ENCODE results near the gene C1orf226.

C1orf226 gene

GRCh38 chr1:162406811-162407210 is 25.3 kb downstream of the C1orf226 start:
- Histone ChIP-seq H3K27me3 (ENCODE audit: control insufficient read depth, insufficient read depth, low read length) (no peaks in the 10 kb centered on the region), H3K36me3 (ENCODE audit: control insufficient read depth, insufficient read depth, low read length) (no peaks in the 10 kb centered on the region), H3K4me3 (ENCODE audit: low read depth, low read length) (no peak overlapping the region), H3K4me2 (ENCODE audit: low read length) (no peak overlapping the region), H2AFZ (no peak overlapping the region), H3K4me1 (no peaks in the 10 kb centered on the region), H3K79me2 (no peaks in the 10 kb centered on the region), H3K27ac (no peak overlapping the region), H3K9ac (no peak overlapping the region), H3K9me3 (ENCODE audit: control insufficient read depth, low read length) (no peaks in the 10 kb centered on the region)
- no peak for TF ChIP-seq CTCF (IDR thresholded peaks at IDR 0.05)

- no peak overlapping the region for H3K4me3 ChIP-seq (ENCODE audit: low read depth, low read length)
- no peak overlapping the region for H3K27ac ChIP-seq
- no peaks in the 10 kb centered on the region for H3K27me3 ChIP-seq (ENCODE audit: control insufficient read depth, insufficient read depth, low read length)
- no peaks in the 10 kb centered on the region for H3K36me3 ChIP-seq (ENCODE audit: control insufficient read depth, insufficient read depth, low read length)
- no peak overlapping the region for H3K4me2 ChIP-seq (ENCODE audit: low read length)
- no peak for TF ChIP-seq CTCF (IDR thresholded peaks at IDR 0.05)
- H2AFZ ChIP-seq: no peak overlapping the region
- H3K79me2 ChIP-seq: no peaks in the 10 kb centered on the region
- H3K9ac ChIP-seq: no peak overlapping the region
- H3K4me1 ChIP-seq: no peaks in the 10 kb centered on the region
- H3K9me3 ChIP-seq (ENCODE audit: control insufficient read depth, low read length): no peaks in the 10 kb centered on the region
Measured at GRCh38 chr1:162407539-162407938, 26.0 kb downstream of the C1orf226 start.

- H3K79me2 ChIP-seq: no peaks in the 10 kb centered on the region
- no peak within 1 kb of the TSS for H3K4me3 ChIP-seq (ENCODE audit: low read depth, low read length)
- H3K27me3 ChIP-seq (ENCODE audit: control insufficient read depth, insufficient read depth, low read length): no peaks in the 10 kb centered on the region
- no peak within 1 kb of the TSS for H3K9ac ChIP-seq
- H3K27ac ChIP-seq: no peak within 1 kb of the TSS
- H3K4me1 ChIP-seq: no peaks in the 10 kb centered on the region
- no peaks in the 10 kb centered on the region for H3K9me3 ChIP-seq (ENCODE audit: control insufficient read depth, low read length)
- TF ChIP-seq CTCF (IDR thresholded peaks at IDR 0.05): no peak
- H3K4me2 ChIP-seq (ENCODE audit: low read length): no peak within 1 kb of the TSS
- no peak within 1 kb of the TSS for H2AFZ ChIP-seq
- no peaks in the 10 kb centered on the region for H3K36me3 ChIP-seq (ENCODE audit: control insufficient read depth, insufficient read depth, low read length)
Measured at GRCh38 chr1:162412002-162412401, 30.5 kb downstream of the C1orf226 start, which contains the start of gene SH2D1B. TSS of gene SH2D1B (minus strand) at chr1:162412136. CDS start at chr1:162412016, 120 bp downstream.

GRCh38 chr1:162416215-162416614 is 34.7 kb downstream of the C1orf226 start:
- H3K4me1 ChIP-seq: no peaks in the 10 kb centered on the region
- no peaks in the 10 kb centered on the region for H3K79me2 ChIP-seq
- no peak overlapping the region for H3K4me2 ChIP-seq (ENCODE audit: low read length)
- H3K36me3 ChIP-seq (ENCODE audit: control insufficient read depth, insufficient read depth, low read length): no peaks in the 10 kb centered on the region
- no peaks in the 10 kb centered on the region for H3K27me3 ChIP-seq (ENCODE audit: control insufficient read depth, insufficient read depth, low read length)
- H2AFZ ChIP-seq: no peak overlapping the region
- no peak overlapping the region for H3K27ac ChIP-seq
- TF ChIP-seq CTCF (IDR thresholded peaks at IDR 0.05): no peak
- H3K9ac ChIP-seq: no peak overlapping the region
- no peaks in the 10 kb centered on the region for H3K9me3 ChIP-seq (ENCODE audit: control insufficient read depth, low read length)
- H3K4me3 ChIP-seq (ENCODE audit: low read depth, low read length): no peak overlapping the region

GRCh38 chr1:162416909-162417308 is 35.4 kb downstream of the C1orf226 start:
- H3K4me3 ChIP-seq (ENCODE audit: low read depth, low read length): no peak overlapping the region
- no peak for TF ChIP-seq CTCF (IDR thresholded peaks at IDR 0.05)
- no peak overlapping the region for H2AFZ ChIP-seq
- no peaks in the 10 kb centered on the region for H3K9me3 ChIP-seq (ENCODE audit: control insufficient read depth, low read length)
- H3K27ac ChIP-seq: no peak overlapping the region
- no peaks in the 10 kb centered on the region for H3K79me2 ChIP-seq
- no peaks in the 10 kb centered on the region for H3K36me3 ChIP-seq (ENCODE audit: control insufficient read depth, insufficient read depth, low read length)
- no peaks in the 10 kb centered on the region for H3K27me3 ChIP-seq (ENCODE audit: control insufficient read depth, insufficient read depth, low read length)
- H3K4me1 ChIP-seq: peaks cover 5% of the 10 kb centered on the region
- no peak overlapping the region for H3K4me2 ChIP-seq (ENCODE audit: low read length)
- H3K9ac ChIP-seq: no peak overlapping the region
